HUES6 (cell line): ENCODE measurements around the gene ITPKB.
"Not testable (repeated sequence)": the region's sequence is repeated elsewhere in the genome, so short reads cannot be mapped to it uniquely, and the experiment has no call there.

Experiments used
- H3K27ac ChIP-seq: 2 replicates; pipeline ENCODE4 v1.7.0; 2013; ENCODE audit warnings: low read depth, mild to moderate bottlenecking, low read length, inconsistent platforms
- H3K27me3 ChIP-seq: 2 replicates; pipeline ENCODE4 v1.6.1; 2013; ENCODE audit warnings: low read length; ENCODE audit not compliant: control insufficient read depth, insufficient read depth
- H3K36me3 ChIP-seq: 2 replicates; pipeline ENCODE4 v1.6.1; 2013; ENCODE audit warnings: low read length; ENCODE audit not compliant: control insufficient read depth, insufficient read depth
- H3K4me1 ChIP-seq: 2 replicates; pipeline ENCODE4 v1.6.1; 2013; ENCODE audit warnings: low read length; ENCODE audit not compliant: control insufficient read depth, insufficient read depth
- H3K4me3 ChIP-seq: 2 replicates; pipeline ENCODE4 v1.5.1; 2013; ENCODE audit warnings: low read depth, low read length
- H3K9ac ChIP-seq: one replicate; pipeline ENCODE4 v1.6.1; 2013; ENCODE audit warnings: mild to moderate bottlenecking, low read length
- H3K9me3 ChIP-seq: 2 replicates; pipeline ENCODE4 v1.6.1; 2013; ENCODE audit warnings: low read depth, low read length; ENCODE audit not compliant: control insufficient read depth, insufficient read depth

Gene ITPKB

GRCh38 chr1:226626577-226626956 is 112.5 kb downstream of the ITPKB start:
- H3K36me3 ChIP-seq: no peaks in the 10 kb centered on the region

GRCh38 chr1:226625832-226626576 is 113.1 kb downstream of the ITPKB start:
- Histone ChIP-seq H3K9ac (no peak overlapping the region), H3K9me3 (peaks cover 3% of the 10 kb centered on the region), H3K27ac (no peak overlapping the region), H3K36me3 (no peaks in the 10 kb centered on the region), H3K27me3 (peaks cover 24% of the 10 kb centered on the region), H3K4me3 (no peak overlapping the region), H3K4me1 (0 out of 2 replicates have a peak, but pooled peaks cover 2% of the 10 kb centered on the region)

More at GRCh38 chr1:226626577-226626956, 112.5 kb downstream of the ITPKB start:
- Histone ChIP-seq H3K9ac (no peak overlapping the region), H3K4me3 (no peak overlapping the region), H3K9me3 (peaks cover 3% of the 10 kb centered on the region), H3K4me1 (0 out of 2 replicates have a peak, but pooled peaks cover 2% of the 10 kb centered on the region), H3K27ac (no peak overlapping the region), H3K27me3 (peaks cover 24% of the 10 kb centered on the region)

- Histone ChIP-seq H3K36me3 (no peaks in the 10 kb centered on the region), H3K27me3 (peaks cover 24% of the 10 kb centered on the region), H3K4me1 (0 out of 2 replicates have a peak, but pooled peaks cover 2% of the 10 kb centered on the region), H3K9me3 (peaks cover 3% of the 10 kb centered on the region), H3K9ac (no peak overlapping the region), H3K4me3 (no peak overlapping the region), H3K27ac (no peak overlapping the region)
These were observed 113.8 kb downstream of the ITPKB start for GRCh38 chr1:226625326-226625725.

- H3K36me3 ChIP-seq: no peaks in the 10 kb centered on the region
- H3K9me3 ChIP-seq: peaks cover 3% of the 10 kb centered on the region
- no peak overlapping the region for H3K27ac ChIP-seq
- no peak overlapping the region for H3K4me3 ChIP-seq
- H3K9ac ChIP-seq: no peak overlapping the region
- peaks cover 24% of the 10 kb centered on the region for H3K27me3 ChIP-seq
- H3K4me1 ChIP-seq: 0 out of 2 replicates have a peak, but pooled peaks cover 2% of the 10 kb centered on the region
These were observed 114.6 kb downstream of the ITPKB start for GRCh38 chr1:226624526-226624925.

- H3K27me3 ChIP-seq: peaks cover 18% of the 10 kb centered on the region
- no peaks in the 10 kb centered on the region for H3K36me3 ChIP-seq
- no peak overlapping the region for H3K9ac ChIP-seq
- H3K4me1 ChIP-seq: 0 out of 2 replicates have a peak, but pooled peaks cover 2% of the 10 kb centered on the region
- peaks cover 3% of the 10 kb centered on the region for H3K9me3 ChIP-seq
- H3K27ac ChIP-seq: no peak overlapping the region
- no peak overlapping the region for H3K4me3 ChIP-seq
These were observed 117.1 kb downstream of the ITPKB start for GRCh38 chr1:226622012-226622411.

GRCh38 chr1:226619031-226619430 is 120.1 kb downstream of the ITPKB start:
- no peak overlapping the region for H3K27ac ChIP-seq
- H3K9me3 ChIP-seq: 0 out of 2 replicates have a peak, but pooled peaks cover 2% of the 10 kb centered on the region
- H3K4me3 ChIP-seq: no peak overlapping the region
- H3K27me3 ChIP-seq: no peaks in the 10 kb centered on the region
- H3K9ac ChIP-seq: no peak overlapping the region
- H3K4me1 ChIP-seq: no peaks in the 10 kb centered on the region
- no peaks in the 10 kb centered on the region for H3K36me3 ChIP-seq

GRCh38 chr1:226618380-226618779 is 120.7 kb downstream of the ITPKB start:
- no peak overlapping the region for H3K4me3 ChIP-seq
- no peaks in the 10 kb centered on the region for H3K27me3 ChIP-seq
- H3K36me3 ChIP-seq: no peaks in the 10 kb centered on the region
- H3K9me3 ChIP-seq: 0 out of 2 replicates have a peak, but pooled peaks cover 2% of the 10 kb centered on the region
- H3K27ac ChIP-seq: no peak overlapping the region
- H3K9ac ChIP-seq: no peak overlapping the region
- H3K4me1 ChIP-seq: no peaks in the 10 kb centered on the region

- not testable (repeated sequence) for H3K27ac ChIP-seq, H3K36me3 ChIP-seq, H3K9me3 ChIP-seq, H3K9ac ChIP-seq, H3K4me1 ChIP-seq, H3K4me3 ChIP-seq, H3K27me3 ChIP-seq
These were observed 121.4 kb downstream of the ITPKB start for GRCh38 chr1:226617719-226618118.

GRCh38 chr1:226617109-226617508 is 122.0 kb downstream of the ITPKB start:
- no peak overlapping the region for H3K27ac ChIP-seq
- no peak overlapping the region for H3K4me3 ChIP-seq
- H3K36me3 ChIP-seq: no peaks in the 10 kb centered on the region
- no peaks in the 10 kb centered on the region for H3K27me3 ChIP-seq
- H3K9ac ChIP-seq: no peak overlapping the region
- 0 out of 2 replicates have a peak, but pooled peaks cover 2% of the 10 kb centered on the region for H3K9me3 ChIP-seq
- H3K4me1 ChIP-seq: no peaks in the 10 kb centered on the region

GRCh38 chr1:226616636-226617035 is 122.4 kb downstream of the ITPKB start:
- Histone ChIP-seq H3K9me3 (0 out of 2 replicates have a peak, but pooled peaks cover 2% of the 10 kb centered on the region), H3K4me3 (no peak overlapping the region), H3K36me3 (no peaks in the 10 kb centered on the region), H3K27me3 (no peaks in the 10 kb centered on the region), H3K4me1 (no peaks in the 10 kb centered on the region), H3K9ac (no peak overlapping the region), H3K27ac (no peak overlapping the region)

GRCh38 chr1:226615876-226616275 is 123.2 kb downstream of the ITPKB start:
- Histone ChIP-seq H3K4me1 (no peaks in the 10 kb centered on the region), H3K9ac (no peak overlapping the region), H3K36me3 (no peaks in the 10 kb centered on the region), H3K27ac (no peak overlapping the region), H3K9me3 (0 out of 2 replicates have a peak, but pooled peaks cover 2% of the 10 kb centered on the region), H3K27me3 (no peaks in the 10 kb centered on the region), H3K4me3 (no peak overlapping the region)
